Skin of body (tissue), 2 donors: ENCODE measurements around the gene ZNF438. TPM values are rescaled to one million over a fixed set of nuclear protein-coding genes. Genes with fewer than 3 reads are reported as not detected.
"Not testable (repeated sequence)": the region's sequence is repeated elsewhere in the genome, so short reads cannot be mapped to it uniquely, and the experiment has no call there.

ENCODE experiments used
- DNase-seq: peaks from one replicate; lab custom pipeline; 2025; lab: John Stamatoyannopoulos, UW
- total RNA-seq: library from RNA; depleted of rRNA; stranded (reverse); fragments of >200 nt; gene quantifications from one replicate; pipeline ENCODE4 v1.2.3, GENCODE V29; 2014

ZNF438 gene
- total RNA-seq, 1 donor from 2014 or later: 6.6 TPM

DNA sequence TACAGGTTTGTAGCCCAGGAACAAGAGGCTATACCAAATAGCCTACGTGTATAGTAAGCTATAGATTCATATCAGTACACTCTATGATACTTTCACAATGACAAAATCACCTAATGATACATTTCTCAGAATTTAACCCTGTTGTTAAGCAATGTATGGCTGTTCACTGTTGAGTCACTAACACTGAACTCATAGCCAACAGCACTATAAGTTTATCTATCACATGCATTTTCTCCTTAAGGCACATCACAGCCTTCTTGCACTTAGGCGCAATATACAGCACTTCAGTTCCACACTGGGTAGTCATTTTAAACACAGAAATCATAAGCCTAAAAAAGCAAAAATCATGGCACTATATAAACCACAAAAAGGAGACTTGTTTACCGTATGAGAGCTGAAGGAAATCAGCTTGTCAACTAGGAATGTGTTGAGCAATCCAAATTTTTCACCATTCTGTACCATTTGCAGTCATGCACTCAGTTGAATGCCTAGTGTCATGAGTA lies 45.6 kb downstream of the ZNF438 start:
- no peak for DNase-seq

DNA sequence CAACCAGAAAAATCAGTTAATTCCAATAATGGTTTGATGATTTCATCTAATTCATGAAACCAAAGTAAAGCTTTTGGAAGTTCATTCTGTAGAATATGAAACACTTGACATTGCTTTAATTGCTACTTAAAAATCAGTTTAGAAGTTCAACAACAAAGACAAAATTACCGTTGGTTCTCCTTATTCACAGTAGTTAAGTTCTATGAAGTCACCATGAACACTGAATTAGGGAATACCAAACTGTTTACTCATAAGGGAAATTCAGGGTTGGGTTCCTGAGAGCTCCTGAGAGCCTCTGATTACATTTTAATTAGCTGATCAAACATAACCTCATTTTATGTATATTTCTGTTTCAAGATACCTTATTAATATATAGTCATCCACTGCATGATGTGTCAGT lies 46.2 kb downstream of the ZNF438 start:
- DNase-seq: no peak

- DNase-seq: no peak
Observed at GRCh38 chr10:30984563-30985328, 46.9 kb downstream of the ZNF438 start.

DNA sequence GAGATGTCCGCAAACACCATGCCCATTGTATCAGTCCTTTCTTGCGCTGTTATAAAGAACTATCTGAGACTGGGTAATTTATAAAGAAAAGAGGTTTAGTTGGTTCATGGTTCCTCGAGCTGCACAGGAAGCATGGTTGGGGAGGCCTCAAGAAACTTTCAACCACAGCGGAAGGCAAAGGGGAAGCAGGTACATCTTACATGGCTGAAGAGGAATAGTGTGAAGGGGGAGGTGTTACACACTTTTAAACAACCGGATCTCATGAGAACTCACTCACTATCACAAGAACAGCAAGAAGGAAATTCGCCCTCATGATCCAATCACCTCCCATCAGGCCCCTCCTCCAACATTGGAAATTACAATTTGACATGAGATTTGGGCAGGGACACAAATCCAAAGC lies 48.5 kb downstream of the ZNF438 start:
- not testable (repeated sequence) for DNase-seq

GRCh38 chr10:30980951-30981616 lies 50.6 kb downstream of the ZNF438 start:
- peak; percentile 24 for DNase-seq

DNA sequence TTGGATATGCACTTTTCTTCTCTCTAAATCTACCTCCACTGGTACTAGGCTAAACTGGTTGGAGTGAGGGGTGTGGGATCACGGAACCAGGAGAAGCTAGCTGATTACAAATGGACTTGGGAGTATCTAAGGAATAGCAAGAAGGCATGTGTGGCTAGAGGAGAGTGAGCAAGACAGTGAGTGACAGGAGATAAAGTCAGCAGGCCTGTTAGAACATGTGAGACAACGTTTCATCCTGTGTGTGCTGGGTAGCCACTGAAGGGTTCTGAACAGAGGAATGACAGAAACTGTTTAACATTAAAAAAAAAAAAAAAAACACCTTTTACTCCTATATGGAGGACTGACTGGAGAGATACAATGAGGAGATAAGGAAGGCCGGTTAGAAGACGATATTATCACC lies 51.7 kb downstream of the ZNF438 start:
- DNase-seq: no peak

DNA sequence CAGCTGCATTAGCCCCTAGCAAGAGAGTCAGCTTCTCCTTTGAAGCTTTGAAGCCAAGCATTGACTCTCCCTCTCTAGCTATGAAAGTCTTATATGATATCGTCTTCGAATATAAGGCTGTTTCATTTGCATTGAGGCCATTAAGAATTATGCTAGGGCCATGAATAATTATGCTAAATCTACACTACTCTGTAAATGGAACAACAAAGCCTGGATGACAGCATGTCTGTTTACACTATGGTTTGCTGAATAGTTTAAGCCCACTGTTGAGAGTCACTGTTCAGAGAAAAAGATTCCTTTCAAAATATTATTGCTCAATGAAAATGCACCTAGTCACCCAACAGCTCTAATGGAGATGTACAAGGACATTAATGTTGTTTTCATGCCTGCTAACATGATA lies 52.8 kb downstream of the ZNF438 start:
- no peak for DNase-seq

- no peak for DNase-seq
Observed at GRCh38 chr10:30977385-30977784, 54.3 kb downstream of the ZNF438 start.

GRCh38 chr10:30974773-30975415 lies 56.8 kb downstream of the ZNF438 start:
- DNase-seq: peak; percentile 16

- peak; percentile 51 for DNase-seq
Observed at GRCh38 chr10:30974355-30974754, 57.3 kb downstream of the ZNF438 start.

DNA sequence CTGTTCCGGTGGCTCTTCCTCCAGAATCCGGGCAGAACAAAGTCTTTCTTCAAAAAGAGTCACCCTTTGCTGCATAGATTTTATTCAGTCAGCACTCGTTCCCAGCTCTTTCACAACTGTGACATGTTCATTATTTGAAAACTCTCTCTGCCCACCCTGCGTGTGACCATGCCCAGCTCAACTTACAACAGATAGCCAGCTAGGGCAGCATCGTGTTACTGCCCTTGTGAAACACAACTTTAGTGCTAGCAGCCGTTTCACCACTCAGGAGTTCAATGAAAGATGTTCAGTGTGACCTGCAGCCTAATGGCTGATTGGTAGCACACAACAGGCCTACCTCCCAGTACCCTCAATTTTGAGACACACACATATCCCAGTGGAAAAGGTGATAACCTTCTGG lies 57.9 kb downstream of the ZNF438 start:
- DNase-seq: no peak

- peak; percentile 39 for DNase-seq
Observed at GRCh38 chr10:30970760-30971460, 60.8 kb downstream of the ZNF438 start.

DNA sequence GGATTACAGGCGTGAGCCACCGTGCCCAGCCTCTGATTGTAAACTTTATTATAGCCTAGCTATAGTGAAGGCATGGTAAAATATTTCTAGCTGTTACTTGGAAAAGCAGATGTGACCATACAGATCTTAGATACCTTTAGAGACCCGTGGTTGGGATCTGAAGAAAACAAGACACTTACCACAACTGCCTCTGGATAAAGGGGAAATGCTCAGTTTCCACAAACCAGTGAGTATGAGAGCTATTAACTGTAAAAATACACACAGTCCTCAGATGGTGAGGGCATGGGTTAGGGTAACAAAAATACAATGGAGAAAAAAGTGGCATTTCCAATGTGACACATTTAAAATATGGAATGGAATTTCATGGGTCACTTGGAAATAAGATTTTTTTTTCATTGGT lies 63.0 kb downstream of the ZNF438 start:
- DNase-seq: no peak

GRCh38 chr10:30967650-30968410 lies 63.8 kb downstream of the ZNF438 start:
- peak; percentile 67 for DNase-seq

DNA sequence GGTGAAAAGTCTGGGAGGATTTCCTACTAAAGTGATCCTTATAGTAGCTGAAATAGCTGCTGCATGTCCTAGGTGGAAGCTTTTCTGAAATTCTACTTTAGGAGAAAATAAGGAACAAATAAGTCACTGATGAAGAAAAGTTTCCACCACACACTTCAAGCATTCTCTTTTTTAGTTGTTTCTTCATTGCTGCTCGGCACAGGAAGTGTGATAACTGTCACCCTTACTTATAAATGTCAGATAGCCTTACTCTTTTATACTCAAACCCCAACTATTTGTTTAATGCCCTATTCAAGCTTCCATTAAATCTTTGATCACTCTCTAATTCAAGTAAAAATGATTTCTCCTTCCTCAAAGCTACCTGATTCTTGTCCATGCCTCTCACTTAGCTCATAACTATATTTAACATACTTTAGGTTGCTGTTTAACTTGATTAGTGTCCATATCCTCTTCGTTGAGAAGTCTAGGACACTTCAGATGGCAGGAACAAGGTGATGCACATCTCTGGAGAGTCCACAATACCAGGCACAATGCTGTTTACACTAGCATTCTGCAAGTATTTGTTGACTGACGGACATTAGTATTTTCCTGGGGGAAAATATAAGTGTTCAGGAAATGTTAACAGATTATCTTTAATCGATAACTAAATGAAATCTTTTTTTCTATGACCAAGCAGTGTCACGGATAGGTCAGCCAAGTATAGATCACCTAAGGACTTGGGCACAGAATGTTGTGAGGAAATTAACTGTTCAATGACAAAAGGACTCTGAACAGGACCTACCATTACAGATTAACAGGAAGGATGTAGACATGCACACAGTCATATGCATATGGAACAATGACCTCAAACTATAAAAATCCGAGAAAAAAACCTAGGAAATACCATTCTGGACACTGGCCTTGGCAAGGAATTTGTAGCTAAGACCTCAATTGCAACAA lies 67.4 kb downstream of the ZNF438 start:
- DNase-seq: no peak

GRCh38 chr10:30962522-30962921 lies 69.1 kb downstream of the ZNF438 start:
- DNase-seq: no peak

GRCh38 chr10:30959836-30960210 lies 71.8 kb downstream of the ZNF438 start:
- no peak for DNase-seq

DNA sequence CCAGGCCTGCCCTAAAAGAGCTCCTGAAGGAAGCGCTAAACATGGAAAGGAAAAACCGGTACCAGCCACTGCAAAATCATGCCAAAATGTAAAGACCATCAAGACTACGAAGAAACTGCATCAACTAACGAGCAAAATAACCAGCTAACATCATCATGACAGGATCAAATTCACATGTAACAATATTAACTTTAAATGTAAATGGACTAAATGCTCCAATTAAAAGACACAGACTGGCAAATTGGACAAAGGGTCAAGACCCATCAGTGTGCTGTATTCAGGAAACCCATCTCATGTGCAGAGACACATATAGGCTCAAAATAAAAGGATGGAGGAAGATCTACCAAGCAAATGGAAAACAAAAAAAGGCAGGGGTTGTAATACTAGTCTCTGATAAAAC lies 82.4 kb downstream of the ZNF438 start:
- DNase-seq: not testable (repeated sequence)

GRCh38 chr10:30944005-30944404 lies 87.7 kb downstream of the ZNF438 start:
- no peak for DNase-seq

DNA sequence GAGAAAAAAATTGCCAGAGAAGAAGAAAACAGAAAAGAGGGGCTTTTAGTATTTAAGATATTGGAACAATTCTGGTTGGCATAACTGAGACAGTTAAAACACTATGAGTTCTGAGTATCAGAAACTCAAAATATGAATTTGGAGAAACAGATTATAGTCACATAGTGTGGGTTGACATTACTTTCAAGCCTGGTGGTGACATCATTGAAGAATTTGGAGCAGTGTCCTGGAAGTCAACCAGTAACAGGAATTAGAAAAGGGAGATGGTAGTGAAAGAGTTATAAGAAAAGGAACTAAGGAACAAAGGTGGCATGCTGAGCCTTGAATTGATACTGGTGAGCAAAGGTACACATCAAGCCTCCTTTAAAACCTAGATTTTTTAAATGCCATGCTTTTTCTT lies 88.2 kb downstream of the ZNF438 start:
- no peak for DNase-seq
